ENCODE data around the gene CACNG5.

DNA sequence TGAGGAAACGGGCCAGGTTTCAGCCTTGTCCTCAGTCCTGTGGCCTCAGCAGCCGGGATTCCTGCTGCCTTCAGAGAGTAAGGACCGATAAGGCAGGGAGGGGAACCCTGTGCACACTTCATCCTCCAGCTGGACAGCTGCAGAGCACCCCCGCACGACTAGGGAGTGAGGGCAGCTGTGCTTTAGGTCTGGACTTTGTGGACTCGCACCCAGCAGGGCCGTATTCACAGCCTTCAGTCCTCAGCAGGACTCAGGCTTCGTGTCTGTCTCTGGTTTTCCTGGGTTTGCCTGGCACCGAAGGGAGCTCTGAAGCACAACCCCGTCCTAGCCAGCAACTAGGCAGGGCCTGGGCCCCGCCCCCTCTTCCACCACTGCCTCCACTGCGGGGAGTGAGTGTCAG, 45.8 kb upstream of the CACNG5 start:
- TF ChIP-seq, protein P1, sequence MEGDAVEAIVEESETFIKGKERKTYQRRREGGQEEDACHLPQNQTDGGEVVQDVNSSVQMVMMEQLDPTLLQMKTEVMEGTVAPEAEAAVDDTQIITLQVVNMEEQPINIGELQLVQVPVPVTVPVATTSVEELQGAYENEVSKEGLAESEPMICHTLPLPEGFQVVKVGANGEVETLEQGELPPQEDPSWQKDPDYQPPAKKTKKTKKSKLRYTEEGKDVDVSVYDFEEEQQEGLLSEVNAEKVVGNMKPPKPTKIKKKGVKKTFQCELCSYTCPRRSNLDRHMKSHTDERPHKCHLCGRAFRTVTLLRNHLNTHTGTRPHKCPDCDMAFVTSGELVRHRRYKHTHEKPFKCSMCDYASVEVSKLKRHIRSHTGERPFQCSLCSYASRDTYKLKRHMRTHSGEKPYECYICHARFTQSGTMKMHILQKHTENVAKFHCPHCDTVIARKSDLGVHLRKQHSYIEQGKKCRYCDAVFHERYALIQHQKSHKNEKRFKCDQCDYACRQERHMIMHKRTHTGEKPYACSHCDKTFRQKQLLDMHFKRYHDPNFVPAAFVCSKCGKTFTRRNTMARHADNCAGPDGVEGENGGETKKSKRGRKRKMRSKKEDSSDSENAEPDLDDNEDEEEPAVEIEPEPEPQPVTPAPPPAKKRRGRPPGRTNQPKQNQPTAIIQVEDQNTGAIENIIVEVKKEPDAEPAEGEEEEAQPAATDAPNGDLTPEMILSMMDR (IDR thresholded peaks at IDR 0.05): no peak
- TF ChIP-seq POLR2AphosphoS5 (IDR thresholded peaks at IDR 0.05; ENCODE audit: low read depth, low read length): no peak

All from Panc1 (cell line).